Mesendoderm (in vitro differentiated cells): Measurements from ENCODE around the gene SLC39A5.

Experiments
- DNase-seq: peaks from one replicate; pipeline ENCODE4 v3.0.0; 2013
- H2AK5ac ChIP-seq: 2 replicates; pipeline ENCODE4 v1.6.1; 2013; ENCODE audit warnings: low read length, inconsistent platforms
- H2BK120ac ChIP-seq: 2 replicates; pipeline ENCODE4 v1.6.1; 2013; ENCODE audit warnings: low read depth, mild to moderate bottlenecking, low read length, moderate library complexity, mixed read lengths
- H2BK15ac ChIP-seq: replicated peaks from 2 replicates; pipeline ENCODE4 v1.6.1; 2013; ENCODE audit warnings: low read depth, mild to moderate bottlenecking, moderate library complexity
- H2BK5ac ChIP-seq: 2 replicates; pipeline ENCODE4 v1.6.1; 2013; ENCODE audit warnings: low read length, inconsistent platforms
- H3K18ac ChIP-seq: 2 replicates; pipeline ENCODE4 v1.6.1; 2013; ENCODE audit warnings: mild to moderate bottlenecking, low read length, mixed read lengths
- H3K23ac ChIP-seq: one replicate; pipeline ENCODE4 v1.6.1; 2013; ENCODE audit warnings: low read length
- H3K27ac ChIP-seq: 2 replicates; pipeline ENCODE4 v1.5.1; 2013; ENCODE audit warnings: low read depth, mild to moderate bottlenecking, inconsistent platforms, low read length, moderate library complexity
- H3K27me3 ChIP-seq: 2 replicates; pipeline ENCODE4 v1.6.1; 2013; ENCODE audit warnings: low read length, control low read depth, mild to moderate bottlenecking, inconsistent platforms; ENCODE audit not compliant: insufficient read depth, poor library complexity
- H3K36me3 ChIP-seq: 2 replicates; pipeline ENCODE4 v1.6.1; 2013; ENCODE audit warnings: low read length, inconsistent platforms; ENCODE audit not compliant: control insufficient read depth, insufficient read depth
- H3K4ac ChIP-seq: one replicate; pipeline ENCODE4 v1.6.1; 2013; ENCODE audit warnings: low read depth, mild to moderate bottlenecking, low read length, moderate library complexity
- H3K4me1 ChIP-seq: 2 replicates; pipeline ENCODE4 v1.6.1; 2013; ENCODE audit warnings: low read depth, low read length, inconsistent platforms; ENCODE audit not compliant: control insufficient read depth
- H3K4me2 ChIP-seq: 2 replicates; pipeline ENCODE4 v1.6.1; 2013; ENCODE audit warnings: low read length
- H3K4me3 ChIP-seq: 2 replicates; pipeline ENCODE4 v1.5.1; 2013; ENCODE audit warnings: mild to moderate bottlenecking, low read length
- H3K56ac ChIP-seq: one replicate; pipeline ENCODE4 v1.6.1; 2013; ENCODE audit warnings: low read length
- H3K79me1 ChIP-seq: 2 replicates; pipeline ENCODE4 v1.6.1; 2013; ENCODE audit warnings: low read length, inconsistent platforms
- H3K79me2 ChIP-seq: 2 replicates; pipeline ENCODE4 v1.6.1; 2013; ENCODE audit warnings: mild to moderate bottlenecking, low read length; ENCODE audit not compliant: control insufficient read depth, insufficient read depth
- H3K9ac ChIP-seq: 2 replicates; pipeline ENCODE4 v1.6.1; 2013; ENCODE audit warnings: low read length, inconsistent platforms
- H4K5ac ChIP-seq: one replicate; pipeline ENCODE4 v1.6.1; 2013; ENCODE audit warnings: low read length
- H4K8ac ChIP-seq: one replicate; pipeline ENCODE4 v1.6.1; 2013; ENCODE audit warnings: low read depth, mild to moderate bottlenecking, control low read depth, low read length, moderate library complexity
- WGBS: extraction: QIAGEN DNeasy Blood & Tissue Kit; methylation state at CpG from one replicate; pipeline ENCODE4 v1.1.7; 2013; ENCODE audit warnings: low lambda C conversion rate, missing lambda C conversion rate; ENCODE audit not compliant: insufficient coverage; ENCODE audit errors: extremely low coverage; 5-methylcytosine and 5-hydroxymethylcytosine counted together

The SLC39A5 gene

GRCh38 chr12:56206452-56207166, 23.2 kb upstream of the SLC39A5 start:
- H3K27ac ChIP-seq, result no peak overlapping the region
- no peak overlapping the region for H3K4ac ChIP-seq
- H3K79me1 ChIP-seq, result no peaks in the 10 kb centered on the region
- no peak overlapping the region for H2BK15ac ChIP-seq
- no peaks in the 10 kb centered on the region for H3K4me1 ChIP-seq
- H3K9ac ChIP-seq, result no peak overlapping the region
- no peak overlapping the region for H2AK5ac ChIP-seq
- no peak overlapping the region for H3K4me3 ChIP-seq
- no peak overlapping the region for H4K5ac ChIP-seq
- H3K36me3 ChIP-seq, result peaks cover 23% of the 10 kb centered on the region
- peak; percentile 84 for DNase-seq
- H3K23ac ChIP-seq, result no peak overlapping the region
- no peak overlapping the region for H3K18ac ChIP-seq
- no peak overlapping the region for H2BK5ac ChIP-seq
- H3K79me2 ChIP-seq, result no peaks in the 10 kb centered on the region
- no peak overlapping the region for H3K4me2 ChIP-seq
- H3K56ac ChIP-seq, result no peak overlapping the region
- H4K8ac ChIP-seq, result no peak overlapping the region
- H2BK120ac ChIP-seq, result no peak overlapping the region
- no peaks in the 10 kb centered on the region for H3K27me3 ChIP-seq
- whole genome bisulfite sequencing, result no CpG with 5 or more reads among the region's 14 CpGs

- no peak overlapping the region for H3K18ac ChIP-seq
- no peaks in the 10 kb centered on the region for H3K4me1 ChIP-seq
- no peak overlapping the region for H3K4ac ChIP-seq
- H3K27ac ChIP-seq, result no peak overlapping the region
- H3K79me2 ChIP-seq, result no peaks in the 10 kb centered on the region
- no peak overlapping the region for H3K9ac ChIP-seq
- no peak overlapping the region for H2BK120ac ChIP-seq
- H2AK5ac ChIP-seq, result no peak overlapping the region
- no peak overlapping the region for H2BK15ac ChIP-seq
- no peak overlapping the region for H2BK5ac ChIP-seq
- no peak for DNase-seq
- no peaks in the 10 kb centered on the region for H3K27me3 ChIP-seq
- no peak overlapping the region for H3K56ac ChIP-seq
- H4K5ac ChIP-seq, result no peak overlapping the region
- H3K23ac ChIP-seq, result no peak overlapping the region
- H3K4me2 ChIP-seq, result no peak overlapping the region
- peaks cover 29% of the 10 kb centered on the region for H3K36me3 ChIP-seq
- no peaks in the 10 kb centered on the region for H3K79me1 ChIP-seq
- no peak overlapping the region for H4K8ac ChIP-seq
- no peak overlapping the region for H3K4me3 ChIP-seq
- no CpG with 5 or more reads among the region's 6 CpGs for WGBS
Measured at GRCh38 chr12:56208006-56208405, 21.8 kb upstream of the SLC39A5 start.

GRCh38 chr12:56212361-56212760, 17.5 kb upstream of the SLC39A5 start:
- no peak overlapping the region for H3K4me2 ChIP-seq
- no peak overlapping the region for H3K56ac ChIP-seq
- no peak overlapping the region for H2AK5ac ChIP-seq
- no peak overlapping the region for H3K23ac ChIP-seq
- no peak overlapping the region for H4K8ac ChIP-seq
- no peaks in the 10 kb centered on the region for H3K27me3 ChIP-seq
- no CpG with 5 or more reads among the region's 1 CpG for WGBS
- H3K4me3 ChIP-seq, result no peak overlapping the region
- H2BK5ac ChIP-seq, result no peak overlapping the region
- H3K4ac ChIP-seq, result no peak overlapping the region
- H2BK120ac ChIP-seq, result no peak overlapping the region
- no peak overlapping the region for H3K18ac ChIP-seq
- H3K79me1 ChIP-seq, result peaks cover 4% of the 10 kb centered on the region
- peaks cover 31% of the 10 kb centered on the region for H3K36me3 ChIP-seq
- peaks cover 2% of the 10 kb centered on the region for H3K79me2 ChIP-seq
- DNase-seq, result no peak
- no peak overlapping the region for H3K9ac ChIP-seq
- H2BK15ac ChIP-seq, result no peak overlapping the region
- H3K4me1 ChIP-seq, result no peaks in the 10 kb centered on the region
- no peak overlapping the region for H3K27ac ChIP-seq
- no peak overlapping the region for H4K5ac ChIP-seq

- peaks cover 7% of the 10 kb centered on the region for H3K79me1 ChIP-seq
- H2AK5ac ChIP-seq, result no peak overlapping the region
- no peak overlapping the region for H3K4me2 ChIP-seq
- H2BK15ac ChIP-seq, result no peak overlapping the region
- H4K8ac ChIP-seq, result no peak overlapping the region
- H4K5ac ChIP-seq, result no peak overlapping the region
- peak; percentile 54 for DNase-seq
- no peak overlapping the region for H3K4me3 ChIP-seq
- H3K23ac ChIP-seq, result no peak overlapping the region
- H3K18ac ChIP-seq, result no peak overlapping the region
- no peak overlapping the region for H3K56ac ChIP-seq
- no peaks in the 10 kb centered on the region for H3K4me1 ChIP-seq
- no peak overlapping the region for H3K4ac ChIP-seq
- H3K9ac ChIP-seq, result no peak overlapping the region
- no peak overlapping the region for H2BK120ac ChIP-seq
- WGBS, result no CpG with 5 or more reads among the region's 5 CpGs
- peaks cover 26% of the 10 kb centered on the region for H3K36me3 ChIP-seq
- no peaks in the 10 kb centered on the region for H3K27me3 ChIP-seq
- H3K27ac ChIP-seq, result no peak overlapping the region
- peaks cover 4% of the 10 kb centered on the region for H3K79me2 ChIP-seq
- H2BK5ac ChIP-seq, result no peak overlapping the region
Measured at GRCh38 chr12:56213878-56214277, 16.0 kb upstream of the SLC39A5 start.

GRCh38 chr12:56216461-56216860, 13.4 kb upstream of the SLC39A5 start:
- Histone ChIP-seq H2BK15ac (no peak overlapping the region), H3K27ac (no peak overlapping the region), H4K8ac (no peak overlapping the region), H3K9ac (no peak overlapping the region), H4K5ac (no peak overlapping the region), H2BK120ac (no peak overlapping the region), H3K4ac (no peak overlapping the region), H2BK5ac (no peak overlapping the region), H3K56ac (peak overlapping the region; percentile 25), H2AK5ac (no peak overlapping the region), H3K27me3 (no peaks in the 10 kb centered on the region), H3K79me2 (peaks cover 14% of the 10 kb centered on the region), H3K18ac (no peak overlapping the region), H3K4me3 (no peak overlapping the region), H3K36me3 (peaks cover 19% of the 10 kb centered on the region), H3K4me1 (no peaks in the 10 kb centered on the region), H3K79me1 (peaks cover 7% of the 10 kb centered on the region), H3K23ac (no peak overlapping the region), H3K4me2 (no peak overlapping the region)
- WGBS, result no CpG with 5 or more reads among the region's 3 CpGs
- no peak for DNase-seq

GRCh38 chr12:56219840-56220239, 10.0 kb upstream of the SLC39A5 start:
- no peak overlapping the region for H3K4me2 ChIP-seq
- no peak overlapping the region for H3K4me3 ChIP-seq
- H3K23ac ChIP-seq, result no peak overlapping the region
- no peak overlapping the region for H2BK120ac ChIP-seq
- H3K36me3 ChIP-seq, result peaks cover 6% of the 10 kb centered on the region
- H3K18ac ChIP-seq, result no peak overlapping the region
- H3K9ac ChIP-seq, result no peak overlapping the region
- no peak for DNase-seq
- H3K4ac ChIP-seq, result no peak overlapping the region
- no peak overlapping the region for H4K5ac ChIP-seq
- H3K4me1 ChIP-seq, result no peaks in the 10 kb centered on the region
- H3K79me2 ChIP-seq, result peaks cover 14% of the 10 kb centered on the region
- no peak overlapping the region for H4K8ac ChIP-seq
- no peak overlapping the region for H3K27ac ChIP-seq
- no peak overlapping the region for H2BK15ac ChIP-seq
- H3K56ac ChIP-seq, result peak overlapping the region; percentile 15
- no peaks in the 10 kb centered on the region for H3K27me3 ChIP-seq
- H2AK5ac ChIP-seq, result no peak overlapping the region
- peaks cover 7% of the 10 kb centered on the region for H3K79me1 ChIP-seq
- H2BK5ac ChIP-seq, result no peak overlapping the region
- WGBS, result no CpG with 5 or more reads among the region's 9 CpGs
